SK-N-SH treated with all-trans-retinoic acid at 6 μM for 48 hours (cell line): ENCODE data around the gene MAP3K2.

Source experiments
- ATAC-seq: fragments of 200-7000 bp; cut with Tn5 transposase; 3 replicates; pipeline ENCODE4 v1.9.1; 2020; ENCODE audit warnings: mild to moderate bottlenecking, moderate library complexity
- BACH2 ChIP-seq: fragments of 250-450 bp; sonication (Bioruptor Pico); IDR thresholded peaks from 2 replicates; pipeline ENCODE4 v1.9.0; 2021; ENCODE audit warnings: mild to moderate bottlenecking, borderline replicate concordance
- ISL1 ChIP-seq: fragments of 250-450 bp; sonication (Bioruptor Pico); IDR thresholded peaks from 2 replicates; pipeline ENCODE4 v2.1.2; 2022; ENCODE audit warnings: mild to moderate bottlenecking, moderate library complexity
- OSR1 ChIP-seq: fragments of 250-450 bp; sonication (Bioruptor Pico); IDR thresholded peaks from 2 replicates; pipeline ENCODE4 v1.8.0; 2022; ENCODE audit warnings: moderate library complexity, mild to moderate bottlenecking, inconsistent platforms
- POU6F1 ChIP-seq: fragments of 250-450 bp; sonication (Bioruptor Pico); IDR thresholded peaks from 2 replicates; pipeline ENCODE4 v1.8.0; 2021; ENCODE audit warnings: low read depth, mild to moderate bottlenecking, moderate library complexity, borderline replicate concordance
- PPARA ChIP-seq: fragments of 250-450 bp; sonication (Bioruptor Pico); IDR thresholded peaks from 2 replicates; pipeline ENCODE4 v1.5.0; 2020; ENCODE audit warnings: mild to moderate bottlenecking, borderline replicate concordance
- TCF4 ChIP-seq: fragments of 250-450 bp; sonication (Bioruptor Pico); IDR thresholded peaks from 2 replicates; pipeline ENCODE4 v1.8.0; 2021; ENCODE audit warnings: mild to moderate bottlenecking, moderate library complexity, borderline replicate concordance
- TOX ChIP-seq: fragments of 250-450 bp; sonication (Bioruptor Pico); IDR thresholded peaks from 2 replicates; pipeline ENCODE4 v1.8.0; 2021; ENCODE audit warnings: mild to moderate bottlenecking, moderate library complexity, borderline replicate concordance
- ZC3H10 ChIP-seq: fragments of 250-450 bp; sonication (Bioruptor Pico); IDR thresholded peaks from 2 replicates; pipeline ENCODE4 v1.5.1; 2021; ENCODE audit warnings: mild to moderate bottlenecking, moderate library complexity
- ZFP3 ChIP-seq: fragments of 250-450 bp; sonication (Bioruptor Pico); IDR thresholded peaks from 2 replicates; pipeline ENCODE4 v1.5.0; 2020; ENCODE audit warnings: mild to moderate bottlenecking, moderate library complexity
- ZFP30 ChIP-seq: fragments of 450-650 bp; formaldehyde crosslinking; IDR thresholded peaks from 2 replicates; pipeline ENCODE4 v1.5.0; 2022; ENCODE audit warnings: mild to moderate bottlenecking, moderate library complexity
- ZNF565 ChIP-seq: fragments of 450-650 bp; formaldehyde crosslinking; conservative IDR thresholded peaks from 2 replicates; pipeline ENCODE4 v1.5.0; 2020; ENCODE audit warnings: low read depth, mild to moderate bottlenecking, moderate library complexity
- ZNF70 ChIP-seq: fragments of 450-650 bp; formaldehyde crosslinking; IDR thresholded peaks from 2 replicates; pipeline ENCODE4 v1.5.0; 2020; ENCODE audit warnings: mild to moderate bottlenecking, moderate library complexity
- ZNF8 ChIP-seq: fragments of 450-650 bp; formaldehyde crosslinking; IDR thresholded peaks from 2 replicates; pipeline ENCODE4 v1.5.0; 2020; ENCODE audit warnings: mild to moderate bottlenecking, moderate library complexity
- TF ChIP-seq, protein P1 (sequence below): fragments of 250-450 bp; sonication (Bioruptor Pico); IDR thresholded peaks from 2 replicates; pipeline ENCODE4 v1.8.0; 2020; ENCODE audit warnings: mild to moderate bottlenecking, moderate library complexity, borderline replicate concordance
- TF ChIP-seq, protein P2 (sequence below): fragments of 250-450 bp; sonication (Bioruptor Pico); IDR thresholded peaks from 2 replicates; pipeline ENCODE4 v1.5.0; 2020; ENCODE audit warnings: mild to moderate bottlenecking, moderate library complexity
- TF ChIP-seq, protein P3 (sequence below): fragments of 250-450 bp; sonication (Bioruptor Pico); IDR thresholded peaks from 2 replicates; pipeline ENCODE4 v1.5.1; 2021; ENCODE audit warnings: mild to moderate bottlenecking, moderate library complexity

MAP3K2 gene

DNA sequence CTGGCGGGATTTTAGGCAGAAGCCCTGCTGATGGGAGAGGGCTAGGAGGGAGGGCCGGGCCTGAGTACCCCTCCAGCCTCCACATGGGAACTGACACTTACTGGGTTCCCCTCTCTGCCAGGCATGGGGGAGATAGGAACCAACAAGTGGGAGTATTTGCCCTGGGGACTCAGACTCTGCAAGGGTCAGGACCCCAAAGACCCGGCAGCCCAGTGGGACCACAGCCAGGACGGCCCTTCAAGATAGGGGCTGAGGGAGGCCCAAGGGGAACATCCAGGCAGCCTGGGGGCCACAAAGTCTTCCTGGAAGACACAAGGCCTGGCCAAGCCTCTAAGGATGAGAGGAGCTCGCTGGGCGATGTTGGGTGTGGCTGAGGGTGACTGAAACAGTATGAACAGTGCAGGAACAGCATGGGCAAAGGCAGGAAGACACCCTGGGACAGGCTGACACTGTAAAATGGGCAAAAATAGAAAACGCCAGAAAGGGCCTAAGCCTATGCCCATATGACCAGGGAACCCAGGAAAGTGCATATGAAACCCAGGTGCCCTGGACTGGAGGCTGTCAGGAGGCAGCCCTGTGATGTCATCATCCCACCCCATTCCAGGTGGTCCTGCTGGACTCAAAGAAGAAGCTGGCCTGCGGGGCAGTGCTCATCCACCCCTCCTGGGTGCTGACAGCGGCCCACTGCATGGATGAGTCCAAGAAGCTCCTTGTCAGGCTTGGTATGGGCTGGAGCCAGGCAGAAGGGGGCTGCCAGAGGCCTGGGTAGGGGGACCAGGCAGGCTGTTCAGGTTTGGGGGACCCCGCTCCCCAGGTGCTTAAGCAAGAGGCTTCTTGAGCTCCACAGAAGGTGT, 39.0 kb upstream of the MAP3K2 start:
- TF ChIP-seq ZFP30 (CRISPR knock-in tag), result no peak
- TF ChIP-seq PPARA (CRISPR knock-in tag), result no peak
- no peak for TF ChIP-seq BACH2 (CRISPR knock-in tag)
- no peak for TF ChIP-seq ZC3H10
- TF ChIP-seq ZFP3 (CRISPR knock-in tag), result no peak
- no peak for TF ChIP-seq OSR1 (CRISPR knock-in tag)
- TF ChIP-seq, protein P1, sequence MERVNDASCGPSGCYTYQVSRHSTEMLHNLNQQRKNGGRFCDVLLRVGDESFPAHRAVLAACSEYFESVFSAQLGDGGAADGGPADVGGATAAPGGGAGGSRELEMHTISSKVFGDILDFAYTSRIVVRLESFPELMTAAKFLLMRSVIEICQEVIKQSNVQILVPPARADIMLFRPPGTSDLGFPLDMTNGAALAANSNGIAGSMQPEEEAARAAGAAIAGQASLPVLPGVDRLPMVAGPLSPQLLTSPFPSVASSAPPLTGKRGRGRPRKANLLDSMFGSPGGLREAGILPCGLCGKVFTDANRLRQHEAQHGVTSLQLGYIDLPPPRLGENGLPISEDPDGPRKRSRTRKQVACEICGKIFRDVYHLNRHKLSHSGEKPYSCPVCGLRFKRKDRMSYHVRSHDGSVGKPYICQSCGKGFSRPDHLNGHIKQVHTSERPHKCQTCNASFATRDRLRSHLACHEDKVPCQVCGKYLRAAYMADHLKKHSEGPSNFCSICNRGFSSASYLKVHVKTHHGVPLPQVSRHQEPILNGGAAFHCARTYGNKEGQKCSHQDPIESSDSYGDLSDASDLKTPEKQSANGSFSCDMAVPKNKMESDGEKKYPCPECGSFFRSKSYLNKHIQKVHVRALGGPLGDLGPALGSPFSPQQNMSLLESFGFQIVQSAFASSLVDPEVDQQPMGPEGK, result no peak
- no peak for TF ChIP-seq ISL1 (CRISPR knock-in tag)
- TF ChIP-seq ZNF70, result no peak
- TF ChIP-seq ZNF565, result no peak
- TF ChIP-seq, all 23 proteins: peak for 0
- ATAC-seq, result no peak

DNA sequence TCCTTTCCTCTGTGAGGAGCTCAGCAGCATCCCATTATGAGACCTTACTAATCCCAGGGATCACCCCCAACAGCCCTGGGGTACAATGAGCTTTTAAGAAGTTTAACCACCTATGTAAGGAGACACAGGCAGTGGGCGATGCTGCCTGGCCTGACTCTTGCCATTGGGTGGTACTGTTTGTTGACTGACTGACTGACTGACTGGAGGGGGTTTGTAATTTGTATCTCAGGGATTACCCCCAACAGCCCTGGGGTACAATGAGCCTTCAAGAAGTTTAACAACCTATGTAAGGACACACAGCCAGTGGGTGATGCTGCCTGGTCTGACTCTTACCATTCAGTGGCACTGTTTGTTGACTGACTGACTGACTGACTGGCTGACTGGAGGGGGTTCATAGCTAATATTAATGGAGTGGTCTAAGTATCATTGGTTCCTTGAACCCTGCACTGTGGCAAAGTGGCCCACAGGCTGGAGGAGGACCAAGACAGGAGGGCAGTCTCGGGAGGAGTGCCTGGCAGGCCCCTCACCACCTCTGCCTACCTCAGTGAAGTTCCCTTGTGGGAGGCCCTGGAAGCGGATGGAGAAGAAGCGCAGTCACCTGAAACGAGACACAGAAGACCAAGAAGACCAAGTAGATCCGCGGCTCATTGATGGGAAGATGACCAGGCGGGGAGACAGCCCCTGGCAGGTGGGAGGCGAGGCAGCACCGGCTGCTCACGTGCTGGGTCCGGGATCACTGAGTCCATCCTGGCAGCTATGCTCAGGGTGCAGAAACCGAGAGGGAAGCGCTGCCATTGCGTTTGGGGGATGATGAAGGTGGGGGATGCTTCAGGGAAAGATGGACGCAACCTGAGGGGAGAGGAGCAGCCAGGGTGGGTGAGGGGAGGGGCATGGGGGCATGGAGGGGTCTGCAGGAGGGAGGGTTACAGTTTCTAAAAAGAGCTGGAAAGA, 38.0 kb upstream of the MAP3K2 start:
- TF ChIP-seq POU6F1 (CRISPR knock-in tag) (no peak), TOX (CRISPR knock-in tag) (no peak), TCF4 (CRISPR knock-in tag) (no peak), ISL1 (CRISPR knock-in tag) (no peak), ZC3H10 (no peak), ZNF70 (no peak), ZNF565 (no peak), PPARA (CRISPR knock-in tag) (no peak), BACH2 (CRISPR knock-in tag) (no peak), OSR1 (CRISPR knock-in tag) (no peak), ZNF8 (CRISPR knock-in tag) (no peak)
- TF ChIP-seq, protein P1, result no peak
- TF ChIP-seq, protein P2, sequence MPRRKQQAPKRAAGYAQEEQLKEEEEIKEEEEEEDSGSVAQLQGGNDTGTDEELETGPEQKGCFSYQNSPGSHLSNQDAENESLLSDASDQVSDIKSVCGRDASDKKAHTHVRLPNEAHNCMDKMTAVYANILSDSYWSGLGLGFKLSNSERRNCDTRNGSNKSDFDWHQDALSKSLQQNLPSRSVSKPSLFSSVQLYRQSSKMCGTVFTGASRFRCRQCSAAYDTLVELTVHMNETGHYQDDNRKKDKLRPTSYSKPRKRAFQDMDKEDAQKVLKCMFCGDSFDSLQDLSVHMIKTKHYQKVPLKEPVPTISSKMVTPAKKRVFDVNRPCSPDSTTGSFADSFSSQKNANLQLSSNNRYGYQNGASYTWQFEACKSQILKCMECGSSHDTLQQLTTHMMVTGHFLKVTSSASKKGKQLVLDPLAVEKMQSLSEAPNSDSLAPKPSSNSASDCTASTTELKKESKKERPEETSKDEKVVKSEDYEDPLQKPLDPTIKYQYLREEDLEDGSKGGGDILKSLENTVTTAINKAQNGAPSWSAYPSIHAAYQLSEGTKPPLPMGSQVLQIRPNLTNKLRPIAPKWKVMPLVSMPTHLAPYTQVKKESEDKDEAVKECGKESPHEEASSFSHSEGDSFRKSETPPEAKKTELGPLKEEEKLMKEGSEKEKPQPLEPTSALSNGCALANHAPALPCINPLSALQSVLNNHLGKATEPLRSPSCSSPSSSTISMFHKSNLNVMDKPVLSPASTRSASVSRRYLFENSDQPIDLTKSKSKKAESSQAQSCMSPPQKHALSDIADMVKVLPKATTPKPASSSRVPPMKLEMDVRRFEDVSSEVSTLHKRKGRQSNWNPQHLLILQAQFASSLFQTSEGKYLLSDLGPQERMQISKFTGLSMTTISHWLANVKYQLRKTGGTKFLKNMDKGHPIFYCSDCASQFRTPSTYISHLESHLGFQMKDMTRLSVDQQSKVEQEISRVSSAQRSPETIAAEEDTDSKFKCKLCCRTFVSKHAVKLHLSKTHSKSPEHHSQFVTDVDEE (CRISPR knock-in tag), result no peak
- TF ChIP-seq, protein P3, sequence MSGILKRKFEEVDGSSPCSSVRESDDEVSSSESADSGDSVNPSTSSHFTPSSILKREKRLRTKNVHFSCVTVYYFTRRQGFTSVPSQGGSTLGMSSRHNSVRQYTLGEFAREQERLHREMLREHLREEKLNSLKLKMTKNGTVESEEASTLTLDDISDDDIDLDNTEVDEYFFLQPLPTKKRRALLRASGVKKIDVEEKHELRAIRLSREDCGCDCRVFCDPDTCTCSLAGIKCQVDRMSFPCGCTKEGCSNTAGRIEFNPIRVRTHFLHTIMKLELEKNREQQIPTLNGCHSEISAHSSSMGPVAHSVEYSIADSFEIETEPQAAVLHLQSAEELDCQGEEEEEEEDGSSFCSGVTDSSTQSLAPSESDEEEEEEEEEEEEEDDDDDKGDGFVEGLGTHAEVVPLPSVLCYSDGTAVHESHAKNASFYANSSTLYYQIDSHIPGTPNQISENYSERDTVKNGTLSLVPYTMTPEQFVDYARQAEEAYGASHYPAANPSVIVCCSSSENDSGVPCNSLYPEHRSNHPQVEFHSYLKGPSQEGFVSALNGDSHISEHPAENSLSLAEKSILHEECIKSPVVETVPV (CRISPR knock-in tag), result no peak
- ATAC-seq, result no peak
